Frontal cortex (tissue), 4 donors: Measurements from ENCODE around the gene GPHA2. TPM values are rescaled to one million over a fixed set of nuclear protein-coding genes. Genes with fewer than 3 reads are reported as not detected.
A peak's percentile ranks its signal among the peaks of the same experiment; 100 is the strongest.

Experiments used
- DNase-seq, 2 donors: peaks; one replicate each; pipeline ENCODE4 v3.0.0; 2012; ENCODE audit warnings: low spot score in 2 of 2
- FAIRE-seq: peaks from 2 replicates; lab custom pipeline; 2012; peaks lifted over from hg19 to GRCh38; lab: Jason Lieb, UNC
- small RNA-seq: library from RNA; depleted of rRNA; stranded (forward); fragments of <200 nt; gene quantifications from one replicate; pipeline ENCODE3, GENCODE V24; 2014
- total RNA-seq: library from RNA; depleted of rRNA; stranded (reverse); fragments of >200 nt; gene quantifications from one replicate; pipeline ENCODE4 v1.2.3, GENCODE V29; 2014
- donor health status: control.
- donor health status: control.
- donor health status: control.

The GPHA2 gene
- total RNA-seq, 1 donor from 2014 or later, result not detected

DNA sequence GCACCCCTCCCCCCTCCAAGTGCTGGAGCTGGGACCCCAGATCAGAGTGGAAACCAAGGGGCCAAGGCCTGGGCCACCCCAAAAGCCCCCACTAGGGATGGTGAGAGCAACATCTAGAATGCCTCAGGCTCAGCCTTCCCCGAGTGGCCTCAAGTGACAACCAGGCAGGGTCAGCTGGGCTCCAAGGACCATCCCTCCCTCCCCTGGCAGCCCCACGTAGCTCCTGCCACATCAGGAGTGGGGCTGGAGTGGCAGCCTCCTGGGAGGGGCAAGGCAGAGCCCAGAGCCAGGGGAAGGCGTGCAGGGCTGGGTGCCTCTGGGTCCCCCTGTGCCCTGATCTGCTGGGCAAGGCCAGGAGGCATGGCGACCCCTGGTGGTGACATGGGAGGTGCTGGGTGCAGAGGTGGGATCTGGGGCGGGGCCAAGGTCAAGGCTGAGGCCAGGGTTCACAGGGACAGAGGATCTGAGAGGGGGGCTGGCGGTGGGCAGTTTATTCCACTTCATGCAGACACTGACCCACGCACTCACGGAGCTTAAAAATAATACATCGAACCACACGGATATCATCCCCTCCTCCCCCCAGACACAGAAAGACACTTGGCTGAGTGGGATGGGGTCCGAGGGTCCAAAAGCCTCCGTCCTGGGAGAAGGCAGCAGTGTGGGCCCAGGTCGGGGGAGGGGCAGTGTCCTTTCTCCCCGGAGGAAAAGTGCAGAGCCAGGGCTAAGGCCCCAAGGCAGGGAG, 41.5 kb downstream of the GPHA2 start:
- FAIRE-seq (no peak), DNase-seq (peak; percentile 76 to 85)

- DNase-seq, result no peak
- no peak for FAIRE-seq
Measured at GRCh38 chr11:64893194-64894069, 42.3 kb downstream of the GPHA2 start.

GRCh38 chr11:64892838-64893193, 42.9 kb downstream of the GPHA2 start:
- FAIRE-seq (no peak), DNase-seq (no peak)

DNA sequence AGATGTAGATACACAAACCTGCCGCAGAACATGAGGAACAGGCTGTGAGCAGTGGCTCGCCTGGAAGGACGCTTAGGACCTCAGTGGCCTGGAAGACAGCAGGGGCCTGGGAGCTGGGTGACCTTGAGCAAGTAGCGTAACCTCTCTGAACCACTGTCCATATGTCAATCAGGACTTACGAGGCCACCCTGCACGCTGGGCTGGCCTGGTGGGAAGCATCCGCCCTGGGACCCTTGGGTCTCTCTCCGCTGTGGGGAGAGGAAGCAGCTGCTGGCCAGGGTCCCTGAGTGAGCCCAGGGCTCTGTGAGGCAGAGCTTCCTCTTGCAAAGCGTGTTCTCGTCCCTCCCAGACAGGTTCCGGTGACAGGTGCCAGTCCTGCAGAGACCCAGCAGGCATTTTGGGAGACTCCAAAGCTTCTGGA, 43.3 kb downstream of the GPHA2 start:
- FAIRE-seq, result no peak

DNA sequence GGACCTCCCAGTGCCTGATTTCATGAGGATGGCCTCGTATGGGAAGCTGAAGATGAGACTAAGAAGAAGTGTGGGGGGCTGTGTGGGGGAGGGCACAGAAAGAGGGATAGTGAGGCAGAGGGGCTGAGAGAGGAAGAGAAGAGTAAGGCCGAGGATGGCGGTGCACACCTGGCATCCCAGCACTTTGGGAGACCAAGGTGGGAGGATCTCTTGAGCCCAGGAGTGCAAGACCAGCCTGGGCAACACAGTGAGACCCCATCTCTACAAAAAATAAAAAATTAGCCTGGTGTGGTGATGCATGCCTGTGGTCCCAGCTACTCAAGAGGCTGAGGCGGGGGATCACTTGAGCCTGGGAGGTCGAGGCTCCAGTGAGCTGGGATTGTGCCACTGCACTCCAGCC, 43.8 kb downstream of the GPHA2 start:
- FAIRE-seq (no peak), DNase-seq (no peak)

More for the DNA sequence above, 43.3 kb downstream of the GPHA2 start:
- no peak for DNase-seq

DNA sequence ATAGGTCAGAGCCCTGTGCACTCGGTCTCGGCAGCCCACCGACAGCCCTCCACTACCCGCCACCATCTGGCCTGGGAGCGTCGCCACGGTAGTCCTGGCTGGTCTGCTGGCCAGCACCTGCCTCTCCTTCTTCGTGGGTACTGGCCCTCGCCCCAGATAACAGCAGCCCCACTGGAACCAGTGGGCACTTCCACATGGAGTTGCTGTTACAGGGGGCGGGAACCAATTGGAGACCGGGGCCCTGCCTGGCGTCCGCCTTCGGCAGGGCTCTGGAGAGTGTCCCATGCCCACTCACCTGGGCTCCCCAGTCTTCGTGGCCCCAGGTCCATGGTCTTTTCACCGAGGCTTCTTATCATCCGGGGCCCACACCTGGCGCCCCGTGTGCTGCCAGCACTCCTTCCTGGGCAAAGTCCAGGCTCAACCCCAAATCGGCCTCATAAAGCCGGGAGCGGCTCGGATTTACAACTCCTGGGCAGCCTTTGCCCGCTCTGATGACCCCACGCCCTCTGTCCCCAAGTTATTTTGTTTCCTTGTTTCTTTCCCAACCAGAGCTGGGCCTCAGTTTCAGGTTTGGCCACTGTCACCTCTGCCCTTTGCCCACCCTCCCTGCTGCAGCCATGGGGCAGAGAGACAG, 44.4 kb downstream of the GPHA2 start:
- no peak for FAIRE-seq
- DNase-seq, result no peak

DNA sequence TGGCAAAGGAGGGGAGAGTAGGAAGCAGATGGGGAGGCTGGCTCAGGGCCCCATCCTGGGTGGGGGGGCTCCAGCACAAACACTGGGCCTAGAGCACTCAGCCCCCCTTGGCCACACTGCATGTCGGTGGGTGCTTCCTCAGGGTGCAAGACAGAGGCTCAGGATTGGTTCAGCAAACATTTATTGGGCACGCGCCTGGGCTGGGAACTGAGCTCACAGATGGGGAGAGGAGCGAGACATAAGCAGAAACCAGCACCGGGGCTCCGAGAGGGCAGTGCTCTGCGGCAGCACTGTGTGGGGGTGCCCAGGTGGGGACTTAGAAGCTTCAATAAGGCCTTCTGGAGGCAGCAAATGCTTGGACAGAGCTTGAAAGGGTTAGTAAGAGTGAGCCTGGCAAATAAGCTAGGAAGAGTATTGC, 45.2 kb downstream of the GPHA2 start:
- DNase-seq, result no peak
- no peak for FAIRE-seq

DNA sequence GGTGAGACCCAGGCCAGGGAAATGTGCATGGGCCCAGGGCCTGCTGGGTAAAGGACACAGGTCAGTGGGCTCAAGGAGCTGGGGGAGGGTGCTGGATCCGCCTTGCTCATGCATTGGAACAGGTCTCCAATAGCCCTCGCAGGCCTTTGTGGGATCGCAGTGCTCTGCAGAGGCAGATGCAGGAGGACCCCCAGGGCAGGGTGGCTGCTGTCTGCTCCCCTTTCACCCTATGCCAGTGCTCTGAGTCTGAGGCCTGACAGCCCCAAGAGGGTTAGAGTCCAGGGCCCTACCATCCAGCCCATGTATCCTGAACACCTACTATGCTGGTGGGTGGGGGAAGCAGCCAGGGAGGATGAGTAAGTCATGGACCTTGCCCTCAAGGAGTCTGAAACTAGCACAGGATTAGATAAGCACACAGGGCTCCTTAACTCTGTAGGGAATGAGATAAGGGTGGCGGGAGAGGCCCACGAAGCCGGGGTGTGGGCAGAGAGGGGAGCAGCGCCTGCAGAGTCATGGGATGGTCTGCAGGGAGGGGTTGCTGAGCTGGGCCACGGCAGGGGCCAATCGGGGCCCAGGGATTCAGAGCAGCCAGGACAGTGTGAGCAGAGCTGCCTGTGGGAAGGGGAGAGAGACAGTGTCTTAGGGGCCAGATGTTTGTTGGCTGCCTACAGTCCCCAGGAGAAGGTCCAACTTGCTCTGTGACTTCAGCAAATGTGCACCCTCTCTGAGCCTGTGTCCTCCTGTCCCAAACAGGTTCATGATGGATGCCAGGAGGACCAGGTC, 46.8 kb downstream of the GPHA2 start:
- no peak for DNase-seq
- FAIRE-seq, result no peak

DNA sequence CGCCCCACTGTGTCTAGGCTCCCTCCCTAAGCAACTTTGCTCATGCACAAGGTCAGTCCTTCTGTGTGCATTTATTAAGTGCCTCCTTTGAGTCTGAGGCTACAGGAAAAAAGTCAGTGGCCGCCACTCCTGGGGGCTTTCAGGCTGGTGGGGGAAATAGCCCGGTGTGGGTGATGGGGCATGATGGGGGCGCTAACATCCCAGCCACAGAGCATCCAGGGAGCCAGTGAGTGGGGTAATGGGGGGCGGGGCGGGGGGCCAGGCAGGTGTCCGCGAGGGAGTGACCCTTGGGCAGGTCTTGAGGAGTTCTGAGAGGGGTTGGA, 47.3 kb downstream of the GPHA2 start:
- DNase-seq (no peak), FAIRE-seq (no peak)

GRCh38 chr11:64887757-64888405, 47.8 kb downstream of the GPHA2 start:
- FAIRE-seq, result no peak

DNA sequence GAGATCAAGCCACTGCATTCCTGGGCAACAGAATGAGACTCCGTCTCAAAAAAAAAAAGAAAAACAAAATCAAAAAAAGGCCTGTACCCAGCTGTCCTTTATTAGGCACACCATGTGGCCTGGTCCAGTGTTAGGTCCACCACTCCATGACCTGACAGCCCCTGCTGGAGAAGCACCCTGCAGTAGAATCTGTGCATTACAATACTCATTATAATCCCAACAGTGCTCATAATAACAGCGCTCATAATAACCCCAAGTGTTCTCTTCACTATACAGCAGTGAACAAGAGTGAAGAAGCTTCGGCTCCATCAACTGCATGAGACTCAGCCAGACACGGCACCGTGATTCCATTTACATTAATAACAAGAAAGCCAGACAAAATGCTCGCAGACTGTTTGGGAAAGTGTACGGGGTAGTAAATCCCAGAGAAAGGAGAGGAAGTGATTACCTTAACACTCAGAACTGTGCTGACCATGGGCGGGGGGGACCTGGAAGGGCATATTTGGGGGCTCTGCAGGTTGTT, 48.4 kb downstream of the GPHA2 start:
- no peak for FAIRE-seq
- DNase-seq, result no peak

More at GRCh38 chr11:64887757-64888405, 47.8 kb downstream of the GPHA2 start:
- peak; percentile 79 to 90 for DNase-seq

GRCh38 chr11:64885367-64886286, 50.1 kb downstream of the GPHA2 start:
- no peak for FAIRE-seq
- no peak for DNase-seq

Small RNAs within 50 kb of the gene (small RNA-seq; reads per million reads assigned to genes)
- gene MIR6749 (not detected), gene MIR6750 (not detected)

Other genes starting within 250 kb of the GPHA2 start
- gene NRXN2, start 212.7 kb downstream of the GPHA2 start, total RNA-seq, result 204 TPM
- gene RASGRP2, start 191.8 kb downstream of the GPHA2 start, total RNA-seq, result 24.9 TPM
- 0.82 TPM for gene PYGM, start 175.9 kb downstream of the GPHA2 start, total RNA-seq
- 62.4 TPM for gene SF1, start 157.4 kb downstream of the GPHA2 start, total RNA-seq
- 7.3 TPM for gene MAP4K2, start 132.7 kb downstream of the GPHA2 start, total RNA-seq
- gene MEN1, start 125.3 kb downstream of the GPHA2 start, total RNA-seq, result 11.8 TPM
- gene CDC42BPG, start 91.2 kb downstream of the GPHA2 start, total RNA-seq, result under 0.01 TPM
- gene EHD1, start 57.3 kb downstream of the GPHA2 start, total RNA-seq, result 23.6 TPM
- 7.3 TPM for gene ATG2A, start 18.7 kb downstream of the GPHA2 start, total RNA-seq
- 27.3 TPM for gene PPP2R5B, start 11.2 kb downstream of the GPHA2 start, total RNA-seq
- gene MAJIN, start 36.2 kb upstream of the GPHA2 start, total RNA-seq, result not detected
- gene BATF2, start 61.1 kb upstream of the GPHA2 start, total RNA-seq, result not detected
- 50.5 TPM for gene ARL2, start 78.3 kb upstream of the GPHA2 start, total RNA-seq
- 17.9 TPM for gene SNX15, start 91.5 kb upstream of the GPHA2 start, total RNA-seq
- 5.7 TPM for gene SAC3D1, start 105.3 kb upstream of the GPHA2 start, total RNA-seq
- gene NAALADL1, start 122.7 kb upstream of the GPHA2 start, total RNA-seq, result 4.1 TPM
- 1.6 TPM for gene CDCA5, start 148.1 kb upstream of the GPHA2 start, total RNA-seq
- gene ZFPL1, start 148.3 kb upstream of the GPHA2 start, total RNA-seq, result 11.8 TPM
- gene VPS51, start 160.3 kb upstream of the GPHA2 start, total RNA-seq, result 229 TPM
- 54.6 TPM for gene TM7SF2, start 176.0 kb upstream of the GPHA2 start, total RNA-seq
- 6.1 TPM for gene ZNHIT2, start 181.8 kb upstream of the GPHA2 start, total RNA-seq
- gene FAU, start 186.2 kb upstream of the GPHA2 start, total RNA-seq, result 251 TPM
- 29.3 TPM for gene MRPL49, start 186.4 kb upstream of the GPHA2 start, total RNA-seq
- 7.7 TPM for gene SYVN1, start 198.6 kb upstream of the GPHA2 start, total RNA-seq
- not detected for gene SPDYC, start 234.3 kb upstream of the GPHA2 start, total RNA-seq
- gene CAPN1, start 246.0 kb upstream of the GPHA2 start, total RNA-seq, result 48.5 TPM